Measurements from ENCODE around the gene ADK.

Gene ADK

GRCh38 chr10:74753442-74754211, 602.6 kb downstream of the ADK start:
- no peak for DNase-seq

- no peak for DNase-seq
Measured at GRCh38 chr10:74754381-74754821, 603.4 kb downstream of the ADK start.

- no peak for DNase-seq
Measured at GRCh38 chr10:74755273-74755672, 604.3 kb downstream of the ADK start.

All from activated CD4-positive, alpha-beta T cell treated with anti-CD3 and anti-CD28 coated beads for 1 hour (primary cell).